Activated CD4-positive, alpha-beta T cell treated with anti-CD3 and anti-CD28 coated beads for 4 hours (primary cell): Measurements from ENCODE around the gene TMEM114.

Source experiments
- DNase-seq, 2 donors: peaks; one replicate each; pipeline ENCODE4 v3.0.0-alpha.2; 2020

TMEM114 gene

DNA sequence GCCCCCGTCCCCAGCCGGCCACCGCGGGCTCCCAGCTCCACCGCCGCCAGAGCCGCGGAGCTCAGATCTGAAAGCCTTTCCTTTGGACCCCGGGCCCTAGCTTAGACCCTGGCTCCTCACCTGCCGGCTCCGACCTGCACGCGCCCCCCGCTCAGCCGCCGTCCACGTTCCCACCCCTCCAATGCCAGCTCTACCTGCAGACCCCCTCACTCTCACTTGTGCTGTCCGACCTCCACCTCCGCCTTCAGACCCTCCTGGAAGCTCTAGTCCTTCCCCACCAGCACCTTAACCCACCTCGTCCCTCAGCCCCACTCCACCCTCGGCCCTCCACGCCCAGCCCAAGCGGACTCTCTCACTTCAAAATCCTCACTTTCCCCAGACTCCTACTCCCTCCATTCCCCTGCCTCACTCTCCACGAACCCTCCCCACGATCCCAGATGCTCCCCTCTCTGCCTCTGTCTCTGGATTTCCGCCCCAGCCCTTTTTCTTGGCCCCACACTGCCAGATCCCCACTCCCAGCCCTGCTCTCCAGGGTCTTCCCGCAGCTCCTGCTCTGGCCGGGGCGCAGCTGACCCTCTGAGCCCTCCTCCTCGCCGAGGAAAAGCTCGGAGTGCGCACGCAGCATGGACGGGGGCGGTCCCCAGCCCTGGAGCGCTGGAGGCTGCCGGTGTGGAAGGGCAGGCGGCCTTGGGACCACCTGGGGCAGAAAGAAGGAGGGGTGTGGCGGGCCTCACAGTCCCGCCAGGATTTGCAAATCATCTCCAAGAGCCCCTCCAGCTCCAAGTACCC lies at the start of gene TMEM114:
TMEM114 (minus strand) TSS at position 612 of the 789 bp plus-strand sequence. CDS start 673 bp downstream, outside the sequence.
- DNase-seq = no peak

DNA sequence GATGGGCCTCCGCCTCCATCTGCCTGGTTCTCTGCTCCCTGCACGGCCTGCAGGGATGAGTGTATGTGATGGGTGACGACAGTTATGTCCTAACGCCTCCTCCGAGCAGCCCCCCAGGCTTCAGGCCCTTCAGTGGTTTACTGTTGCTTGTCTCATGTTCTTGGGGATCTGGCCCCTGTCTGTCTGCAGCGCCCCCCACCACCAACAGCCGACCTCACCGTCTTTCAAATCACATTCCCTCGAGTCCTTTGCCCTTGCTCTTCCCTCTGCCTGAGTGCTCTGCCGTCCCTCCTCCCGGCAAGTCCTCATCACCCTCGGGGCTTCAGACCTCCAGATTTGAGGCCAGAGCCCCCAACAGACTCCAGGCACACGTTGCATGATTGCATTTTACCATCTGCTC lies 49.4 kb upstream of the TMEM114 start:
- DNase-seq = no peak

DNA sequence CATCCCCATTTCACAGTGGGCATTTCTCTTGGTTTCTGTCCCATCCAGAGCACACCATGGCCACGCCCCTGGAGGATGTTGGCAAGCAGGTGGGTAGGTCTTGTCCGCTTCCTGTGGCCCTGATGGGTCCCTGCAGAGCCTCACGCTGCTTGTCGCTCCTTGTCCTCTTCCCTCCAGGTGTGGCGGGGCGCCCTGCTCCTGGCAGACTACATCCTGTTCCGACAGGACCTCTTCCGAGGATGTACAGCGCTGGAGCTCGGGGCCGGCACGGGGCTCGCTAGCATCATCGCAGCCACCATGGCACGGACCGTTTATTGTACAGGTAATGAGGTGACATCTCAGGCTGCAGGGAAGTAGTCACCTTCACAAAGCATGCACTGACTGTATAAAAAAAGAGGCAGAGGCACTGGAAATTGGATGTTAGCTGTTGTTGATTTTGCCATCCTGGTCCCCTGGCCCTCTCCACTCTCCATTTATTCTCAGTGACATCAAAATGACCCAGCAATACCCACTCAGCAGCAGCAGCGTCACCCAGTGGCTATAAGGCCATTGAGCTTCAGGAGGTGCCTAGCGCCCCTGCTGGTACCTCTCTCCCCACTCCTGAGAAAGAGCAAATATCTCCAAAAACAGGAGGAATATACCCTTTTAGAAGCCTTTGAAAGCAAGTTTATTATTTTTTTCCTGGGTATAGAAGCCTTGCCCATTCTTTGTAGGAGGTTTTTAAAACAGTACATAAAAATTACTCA lies 44.9 kb upstream of the TMEM114 start:
- DNase-seq = no peak

DNA sequence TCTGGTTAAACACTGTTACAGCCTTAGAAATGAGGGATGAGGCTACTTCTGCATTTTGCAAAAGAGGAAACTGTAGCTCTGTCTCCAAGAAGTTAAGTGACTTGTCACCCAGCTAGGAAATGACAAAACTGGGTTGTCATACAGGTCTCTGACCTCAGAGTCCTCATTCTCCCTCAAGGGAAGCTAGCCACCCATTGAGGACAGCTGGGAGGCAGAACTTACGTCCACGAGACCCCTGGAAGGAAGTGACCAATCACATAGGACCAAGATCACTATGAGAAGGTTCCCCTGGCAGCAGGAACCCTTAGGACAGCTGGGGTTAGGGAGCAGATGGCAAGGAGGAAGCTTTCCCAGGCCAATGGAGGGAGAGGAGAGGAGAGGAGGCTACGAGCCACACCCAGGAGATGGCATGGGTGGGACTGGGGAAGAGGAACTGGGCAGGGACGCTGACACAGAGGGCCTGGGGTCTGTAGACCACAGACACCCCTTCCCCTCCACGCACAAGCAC lies 42.4 kb upstream of the TMEM114 start:
- DNase-seq = no peak

DNA sequence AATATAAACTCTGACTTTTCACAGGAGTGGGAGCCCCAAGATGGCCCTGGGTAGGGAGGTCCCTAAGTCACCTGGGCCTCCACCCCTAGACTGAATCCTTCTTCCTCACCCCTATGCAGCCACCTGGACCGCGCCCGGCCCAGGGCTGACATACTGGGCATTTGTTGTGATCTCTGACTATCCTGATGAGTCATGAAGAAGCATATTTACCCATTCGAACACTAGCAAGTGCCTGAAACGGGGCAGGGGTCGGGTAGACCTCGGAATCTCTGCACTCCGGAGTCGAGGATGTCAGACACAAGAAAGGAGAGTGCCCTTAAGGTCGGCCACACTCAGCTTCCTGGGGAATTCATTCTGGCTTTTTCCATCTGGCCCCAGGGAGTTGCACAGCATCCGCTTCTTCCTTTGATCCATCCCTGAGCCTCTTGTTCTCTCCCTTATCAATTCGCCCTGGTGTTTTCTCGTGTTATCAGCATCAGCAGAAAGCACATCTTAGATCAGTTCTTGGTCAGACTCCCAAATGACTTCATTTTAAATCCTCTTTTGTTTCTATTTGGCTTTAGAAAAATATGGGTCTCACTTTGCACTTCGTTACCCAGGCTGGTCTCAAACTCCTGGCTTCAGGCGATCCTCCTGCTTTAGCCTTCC lies 41.6 kb upstream of the TMEM114 start:
- DNase-seq = no peak

DNA sequence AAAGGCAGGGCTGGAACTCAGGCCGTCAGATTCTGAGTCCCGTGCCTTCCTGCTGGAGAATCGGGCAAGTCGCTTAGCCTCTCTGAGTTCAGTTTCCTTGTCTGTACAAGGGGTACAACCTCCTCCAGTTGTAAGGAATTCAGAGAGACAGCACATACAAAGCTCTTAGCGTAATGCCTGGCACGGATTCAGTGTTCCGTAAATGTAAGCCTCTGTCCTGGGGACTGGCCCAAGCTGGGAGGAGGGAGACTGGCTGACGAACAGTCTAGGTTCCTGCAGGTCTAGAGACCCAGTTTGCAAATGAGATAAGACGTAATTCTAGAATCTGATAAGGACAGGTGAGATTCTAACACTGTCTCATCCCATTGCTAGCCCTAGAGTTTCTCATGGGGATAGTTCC lies 41.1 kb upstream of the TMEM114 start:
- no peak for DNase-seq

DNA sequence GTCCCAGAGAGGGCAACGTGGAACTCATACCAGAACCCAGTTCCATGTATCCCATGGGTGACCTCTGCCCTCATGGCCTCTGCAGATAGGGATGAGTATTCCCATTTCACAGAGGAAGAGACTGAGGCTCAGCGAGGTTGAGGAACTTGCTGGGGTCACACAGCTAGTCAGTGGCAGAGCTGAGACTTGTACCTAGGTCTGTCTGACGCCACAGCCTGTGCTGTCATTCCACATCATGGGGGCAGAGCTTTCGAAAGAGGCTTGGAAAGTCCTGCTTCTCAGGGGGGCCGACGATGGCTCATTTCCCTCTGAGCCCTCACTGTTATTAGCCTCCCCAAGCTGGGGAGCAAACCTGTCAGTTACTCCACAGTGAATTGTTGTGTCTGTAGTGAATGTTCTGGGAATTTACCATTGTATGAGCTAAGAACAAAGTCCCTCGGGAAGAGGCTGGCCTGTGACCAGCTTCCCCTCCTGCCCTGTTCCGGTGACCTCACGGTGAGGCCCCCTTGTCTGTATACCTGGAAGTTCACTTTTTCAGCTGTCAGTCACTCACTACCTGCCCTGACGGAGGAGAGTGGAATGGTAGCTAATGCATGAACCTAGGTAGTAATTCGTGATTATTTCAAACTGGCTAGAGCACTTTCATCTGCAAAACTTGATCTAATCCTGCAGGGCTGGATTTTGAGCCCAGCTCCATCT lies 40.1 kb upstream of the TMEM114 start:
- DNase-seq = no peak

DNA sequence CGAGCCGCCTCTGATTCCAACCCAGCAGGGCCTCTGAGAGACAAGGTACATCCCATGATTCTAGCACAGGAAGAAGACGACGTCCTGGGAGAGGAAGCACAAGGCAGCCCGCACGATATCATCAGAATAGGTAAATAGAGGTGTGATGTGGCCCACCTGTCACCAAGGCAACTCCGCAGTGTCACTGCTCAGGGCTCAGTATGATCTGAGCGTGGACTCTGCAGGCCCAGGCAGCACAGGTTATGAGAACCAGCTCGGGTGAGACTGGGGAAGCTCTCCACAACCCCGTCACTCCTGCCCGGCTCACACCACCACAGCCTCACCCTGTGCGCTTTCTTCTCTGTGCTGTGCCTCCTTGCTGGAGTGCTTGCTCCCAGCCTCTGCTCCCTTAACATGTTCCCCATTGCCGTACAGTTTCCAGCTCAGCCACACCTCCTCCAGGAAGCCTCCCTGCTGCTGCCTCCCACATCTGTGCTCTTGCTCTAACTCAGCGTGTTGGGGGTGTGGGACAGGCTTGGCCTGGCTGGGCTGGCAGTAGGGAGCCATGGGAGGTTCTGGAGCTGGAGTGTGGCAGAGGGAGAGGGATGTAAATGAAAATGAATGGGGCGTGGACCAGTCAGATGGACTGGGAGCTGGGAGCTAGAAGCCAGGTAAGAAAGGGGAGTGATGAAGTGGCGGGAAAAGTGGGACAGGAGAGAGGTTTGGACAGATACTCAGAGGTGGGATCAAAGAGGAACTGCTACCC lies 38.8 kb upstream of the TMEM114 start:
- no peak for DNase-seq

GRCh38 chr16:8627456-8627855 lies 37.1 kb upstream of the TMEM114 start:
- DNase-seq = no peak

DNA sequence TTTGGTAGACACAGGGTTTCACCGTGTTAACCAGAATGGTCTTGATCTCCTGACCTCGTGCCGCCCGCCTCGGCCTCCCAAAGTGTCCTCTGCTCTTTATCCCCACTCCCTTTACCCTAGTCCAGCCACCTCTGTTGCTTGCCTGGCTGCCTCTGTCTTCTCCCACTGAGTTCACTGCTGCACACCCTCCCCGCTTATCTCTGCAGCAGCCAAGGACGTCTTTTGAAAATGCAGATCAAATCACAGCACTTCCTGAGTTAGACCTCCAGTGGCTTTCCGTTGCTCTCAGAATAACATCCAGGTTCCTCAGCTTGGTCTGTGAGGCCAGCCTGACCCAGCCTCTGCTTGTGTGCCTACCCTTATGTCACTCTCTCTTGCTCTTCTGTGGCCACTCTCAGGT lies 36.6 kb upstream of the TMEM114 start:
- DNase-seq = no peak

- DNase-seq = no peak
Observed at GRCh38 chr16:8625491-8626087, 35.3 kb upstream of the TMEM114 start.

- DNase-seq = no peak
Observed at GRCh38 chr16:8623634-8624033, 33.3 kb upstream of the TMEM114 start.

GRCh38 chr16:8622315-8622656 lies 32.0 kb upstream of the TMEM114 start:
- no peak for DNase-seq

- peak; percentile 91 for DNase-seq
Observed at GRCh38 chr16:8621572-8622314, 31.4 kb upstream of the TMEM114 start, which contains the start of gene METTL22. Gene METTL22, plus strand, starts transcription at chr16:8621698. Its CDS starts 3,968 bp downstream, at chr16:8625666.

GRCh38 chr16:8621222-8621571 lies 30.9 kb upstream of the TMEM114 start:
- no peak for DNase-seq

- DNase-seq = no peak
Observed at GRCh38 chr16:8620535-8620934, 30.2 kb upstream of the TMEM114 start.

DNA sequence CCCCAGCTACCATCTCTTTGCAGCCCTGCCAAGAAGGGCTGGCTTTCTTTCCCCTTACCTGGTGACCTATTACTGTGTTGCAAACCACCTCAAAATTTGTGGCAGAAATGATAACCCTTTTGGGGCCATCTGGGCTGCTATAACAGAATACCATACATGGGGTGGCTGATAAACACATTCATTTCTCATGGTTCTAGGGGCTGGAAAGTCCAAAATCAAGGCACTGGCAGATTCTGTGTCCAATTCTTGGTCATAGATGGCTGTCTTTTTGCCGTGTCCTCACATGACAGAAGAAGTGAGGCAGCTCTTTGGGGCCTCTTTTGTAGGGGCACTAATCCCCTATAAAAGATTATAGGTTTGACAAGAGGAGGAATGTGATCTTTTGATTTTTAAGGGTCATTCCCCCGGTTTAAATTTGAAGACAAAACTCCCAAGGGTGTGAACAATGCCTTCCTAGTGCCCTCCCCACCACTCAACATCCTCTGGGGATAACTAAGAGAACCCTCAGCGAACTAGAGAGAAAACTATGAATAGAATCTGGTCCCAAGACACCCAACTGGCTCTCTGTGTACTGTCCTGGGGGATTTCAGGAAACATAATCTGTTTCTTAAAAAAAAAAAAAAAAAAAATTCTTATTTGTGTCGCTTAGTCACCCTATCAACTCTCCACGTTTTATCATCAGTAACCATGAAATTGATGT lies 29.5 kb upstream of the TMEM114 start:
- no peak for DNase-seq

GRCh38 chr16:8614435-8615029 lies 24.2 kb upstream of the TMEM114 start:
- DNase-seq = no peak

DNA sequence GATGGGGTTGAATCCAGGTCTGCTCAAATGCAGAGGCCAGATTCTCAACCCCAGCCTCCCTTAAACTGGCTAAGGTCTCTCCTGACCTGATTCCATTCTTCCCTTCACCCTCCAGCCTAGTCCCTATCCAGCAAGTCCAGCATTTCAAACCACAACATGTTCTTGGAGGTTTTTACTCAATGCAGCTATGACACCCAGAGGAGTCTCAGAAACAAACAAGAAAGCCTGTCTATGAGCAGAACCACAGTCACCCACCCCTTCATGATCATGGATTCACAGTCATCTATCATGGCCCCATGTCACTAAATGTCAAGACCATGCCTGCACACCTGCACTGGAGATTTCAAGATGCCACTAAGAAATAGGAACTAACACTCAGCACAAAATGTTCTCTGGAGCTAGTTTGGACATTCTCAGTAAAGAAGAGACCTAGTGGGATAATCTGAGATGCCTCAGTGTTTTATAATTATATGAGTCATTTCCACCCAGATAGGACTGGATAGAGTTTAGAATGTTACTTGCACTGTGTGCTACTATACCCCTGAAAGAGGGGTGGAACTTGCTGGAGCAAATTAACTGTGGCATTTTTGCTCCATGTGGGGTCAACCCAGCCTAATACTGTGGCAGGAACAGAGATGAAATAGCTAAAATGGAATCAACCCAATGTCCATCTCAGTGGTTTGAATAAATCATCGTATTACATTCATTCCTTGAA lies 21.7 kb upstream of the TMEM114 start:
- DNase-seq = no peak
